ENCODE data around the gene RNF150.

DNA sequence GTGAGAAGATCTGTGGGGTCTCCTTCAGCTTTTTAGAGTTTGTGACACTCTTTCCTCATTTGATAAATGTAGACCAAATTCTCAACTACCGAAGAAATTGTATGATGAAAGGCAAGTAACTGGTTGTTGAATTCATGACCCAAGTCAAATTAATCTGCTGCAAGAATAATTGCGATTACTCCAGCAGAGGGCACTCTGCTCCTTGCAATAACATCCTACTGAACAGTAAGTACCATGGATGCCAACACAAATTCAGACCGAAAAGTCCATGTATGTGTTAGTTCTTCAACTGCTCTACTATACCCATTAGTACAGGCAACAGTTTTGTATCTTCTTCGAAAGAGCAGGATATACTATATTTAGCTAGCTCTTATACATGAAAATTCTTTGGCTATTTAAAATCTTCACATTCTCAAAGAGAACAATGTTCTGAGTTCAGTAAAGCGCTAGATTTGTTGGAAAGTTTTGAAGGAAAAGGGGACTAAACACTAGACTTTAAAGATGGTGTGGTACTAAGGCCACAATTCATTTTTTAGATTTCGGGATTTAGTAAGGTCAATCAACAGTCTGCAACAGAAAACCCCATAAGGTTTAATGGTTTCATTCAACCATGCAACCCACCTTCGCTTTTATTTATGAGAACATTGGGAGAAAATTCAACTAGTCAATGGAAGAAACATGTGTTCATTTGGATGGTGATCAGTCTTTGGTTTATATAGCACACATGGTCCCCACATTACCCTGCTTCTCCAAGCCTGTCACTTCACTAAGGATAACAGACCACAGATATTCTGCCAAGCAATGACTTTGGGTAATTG is 271.7 kb downstream of the RNF150 start:
- no peak for TF ChIP-seq POLR2A (IDR thresholded peaks at IDR 0.05)
- TF ChIP-seq, protein P1, sequence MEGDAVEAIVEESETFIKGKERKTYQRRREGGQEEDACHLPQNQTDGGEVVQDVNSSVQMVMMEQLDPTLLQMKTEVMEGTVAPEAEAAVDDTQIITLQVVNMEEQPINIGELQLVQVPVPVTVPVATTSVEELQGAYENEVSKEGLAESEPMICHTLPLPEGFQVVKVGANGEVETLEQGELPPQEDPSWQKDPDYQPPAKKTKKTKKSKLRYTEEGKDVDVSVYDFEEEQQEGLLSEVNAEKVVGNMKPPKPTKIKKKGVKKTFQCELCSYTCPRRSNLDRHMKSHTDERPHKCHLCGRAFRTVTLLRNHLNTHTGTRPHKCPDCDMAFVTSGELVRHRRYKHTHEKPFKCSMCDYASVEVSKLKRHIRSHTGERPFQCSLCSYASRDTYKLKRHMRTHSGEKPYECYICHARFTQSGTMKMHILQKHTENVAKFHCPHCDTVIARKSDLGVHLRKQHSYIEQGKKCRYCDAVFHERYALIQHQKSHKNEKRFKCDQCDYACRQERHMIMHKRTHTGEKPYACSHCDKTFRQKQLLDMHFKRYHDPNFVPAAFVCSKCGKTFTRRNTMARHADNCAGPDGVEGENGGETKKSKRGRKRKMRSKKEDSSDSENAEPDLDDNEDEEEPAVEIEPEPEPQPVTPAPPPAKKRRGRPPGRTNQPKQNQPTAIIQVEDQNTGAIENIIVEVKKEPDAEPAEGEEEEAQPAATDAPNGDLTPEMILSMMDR (IDR thresholded peaks at IDR 0.05) = no peak
